Loucy (cell line): ENCODE measurements around the gene NMD3.

ENCODE experiments used
- CTCF ChIP-seq: fragments of 200-600 bp; sonication (generic); conservative IDR thresholded peaks from 2 replicates; pipeline ENCODE4 v1.5.1; 2014; ENCODE audit warnings: mild to moderate bottlenecking, antibody characterized with exemption, low read length
- EZH2phosphoT487 ChIP-seq: fragments of 200-600 bp; IDR thresholded peaks from 2 replicates; pipeline ENCODE4 v1.6.1; 2018; ENCODE audit warnings: antibody characterized with exemption, mild to moderate bottlenecking, moderate library complexity, borderline replicate concordance

GRCh38 chr3:161244538-161244937 lies 23.4 kb downstream of the NMD3 start:
- TF ChIP-seq CTCF (no peak), EZH2phosphoT487 (no peak)
